Ammon's horn (tissue), 1 donor: ENCODE measurements around the gene UBASH3B.
A peak's percentile ranks its signal among the peaks of the same experiment; 100 is the strongest.

Experiments
- DNase-seq: peaks from one replicate; pipeline ENCODE4 v3.0.0-alpha.2; 2016; ENCODE audit warnings: low spot score

UBASH3B gene

GRCh38 chr11:122784325-122784955, 128.9 kb downstream of the UBASH3B start:
- DNase-seq = no peak

DNA sequence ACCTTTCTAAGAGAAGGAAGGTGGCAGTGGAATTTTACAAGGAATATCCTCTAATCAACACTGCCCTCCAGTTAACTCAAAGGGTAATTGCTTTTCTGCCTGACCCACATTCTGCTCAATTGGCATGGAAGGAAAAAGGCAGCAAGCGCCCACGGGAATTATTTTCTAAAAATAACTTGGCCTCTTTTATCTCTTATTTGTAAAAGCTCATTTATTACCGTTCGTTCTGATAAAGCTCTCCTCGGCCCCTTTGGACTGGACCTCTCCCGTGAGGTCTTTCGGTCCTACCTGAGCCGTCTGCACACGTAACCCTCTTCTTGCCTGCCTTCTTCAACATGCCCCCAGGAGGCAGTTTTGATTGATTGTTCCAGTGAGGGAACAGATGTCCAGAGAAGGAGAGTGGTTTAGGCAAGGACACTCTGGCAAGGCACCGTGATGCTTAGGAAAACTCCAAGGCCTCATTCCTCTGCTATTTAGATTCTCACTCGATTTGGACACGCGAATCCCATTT, 129.6 kb downstream of the UBASH3B start:
- no peak for DNase-seq

DNA sequence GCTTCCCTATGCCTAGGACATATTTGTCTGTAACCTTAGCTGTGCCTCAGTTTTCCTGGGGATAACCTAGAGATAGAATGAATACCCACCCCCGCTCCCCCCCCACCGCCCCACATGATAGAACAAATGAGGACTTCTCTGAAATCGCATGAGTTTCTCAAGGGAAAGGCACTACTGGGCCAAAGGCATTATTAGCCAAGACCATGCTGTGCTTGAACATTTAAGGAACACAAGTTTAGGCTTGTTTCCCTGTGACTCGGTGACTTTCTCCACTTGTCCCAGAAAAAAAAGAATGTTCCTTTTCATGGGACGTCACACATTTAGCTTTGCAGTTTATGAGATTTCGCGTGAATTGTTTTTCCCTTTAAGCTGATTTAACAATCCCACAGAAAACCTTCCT, 131.4 kb downstream of the UBASH3B start:
- DNase-seq = no peak

DNA sequence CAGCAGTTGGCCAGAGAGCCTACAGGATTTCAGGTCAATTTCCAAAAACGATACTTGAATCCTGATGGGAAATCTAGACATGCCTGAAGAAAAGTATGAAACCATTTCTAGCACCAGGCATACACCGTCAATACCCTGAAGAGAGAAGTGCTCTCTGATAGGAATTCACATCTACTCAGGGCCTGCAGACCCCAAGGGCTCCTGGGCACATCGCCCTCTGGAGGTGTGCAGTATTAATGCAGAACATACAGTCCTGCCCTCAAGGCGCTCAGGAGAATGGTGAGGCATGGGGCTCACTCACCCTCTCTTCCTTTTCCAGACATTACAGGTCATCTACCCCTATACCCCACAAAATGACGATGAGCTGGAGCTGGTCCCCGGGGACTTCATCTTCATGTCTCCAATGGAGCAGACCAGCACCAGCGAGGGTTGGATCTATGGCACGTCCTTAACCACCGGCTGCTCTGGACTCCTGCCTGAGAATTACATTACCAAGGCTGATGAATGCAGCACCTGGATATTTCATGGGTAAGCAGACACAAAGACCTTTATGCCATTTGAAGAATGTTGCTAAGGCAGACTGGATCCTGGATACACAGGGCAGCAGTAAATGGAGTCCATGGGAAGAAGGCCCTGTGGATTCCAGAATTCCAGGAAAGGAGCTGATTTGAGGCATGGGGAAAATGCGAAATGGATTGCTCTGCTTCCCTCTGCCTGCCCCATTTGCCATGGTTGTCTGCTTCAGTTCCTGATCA, 133.4 kb downstream of the UBASH3B start:
- no peak for DNase-seq

GRCh38 chr11:122789907-122790306, 134.4 kb downstream of the UBASH3B start:
- DNase-seq = peak; percentile 47

DNA sequence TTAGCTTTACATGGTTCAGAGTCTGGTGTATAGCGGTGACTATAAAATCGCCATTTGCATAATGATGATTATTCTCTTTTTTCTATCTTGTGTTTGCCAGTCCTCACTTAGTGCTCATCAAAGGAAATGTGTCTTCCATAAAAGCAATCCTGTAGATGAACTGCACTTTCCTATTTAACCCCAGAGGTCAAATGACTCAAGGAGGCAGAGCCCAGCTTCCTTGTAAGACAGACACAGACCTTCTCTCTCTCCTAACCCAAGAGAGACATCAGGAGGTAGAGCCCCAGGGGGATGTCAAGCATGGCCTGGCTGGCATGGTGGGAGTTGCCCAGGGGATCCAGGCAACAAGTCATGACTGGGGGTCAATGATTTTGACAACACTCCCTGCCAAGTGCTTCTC, 135.9 kb downstream of the UBASH3B start:
- no peak for DNase-seq

- peak; percentile 43 for DNase-seq
Measured at GRCh38 chr11:122791836-122792235, 136.3 kb downstream of the UBASH3B start.

- DNase-seq = no peak
Measured at GRCh38 chr11:122793515-122793914, 138.0 kb downstream of the UBASH3B start.

- no peak for DNase-seq
Measured at GRCh38 chr11:122795307-122795706, 139.8 kb downstream of the UBASH3B start.

DNA sequence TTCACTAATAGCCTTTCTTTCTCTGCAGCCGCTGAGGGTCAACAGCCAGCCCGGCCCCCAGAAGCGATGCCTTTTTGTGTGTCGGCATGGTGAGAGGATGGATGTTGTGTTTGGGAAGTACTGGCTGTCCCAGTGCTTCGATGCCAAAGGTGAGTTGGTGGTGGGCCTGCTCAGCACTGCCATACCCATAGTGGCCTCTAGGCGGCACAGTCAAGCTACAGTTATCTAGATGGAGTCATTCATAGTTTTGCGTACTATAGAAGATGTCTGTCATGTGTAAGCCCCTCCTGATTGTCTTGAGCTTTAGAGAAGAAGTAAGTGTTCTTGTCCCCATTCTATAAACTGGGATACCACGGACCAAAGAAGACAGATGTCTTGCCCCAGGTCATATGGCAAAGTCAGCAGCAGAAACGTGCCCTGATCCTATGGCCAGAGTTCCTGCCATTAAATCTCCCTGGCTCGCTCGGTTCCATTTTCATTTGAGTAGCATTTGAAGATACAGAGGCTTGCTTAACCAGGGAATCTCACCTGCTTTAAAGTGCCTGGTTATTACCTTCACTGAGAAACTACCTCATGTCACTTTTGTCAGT, 140.7 kb downstream of the UBASH3B start:
- no peak for DNase-seq

GRCh38 chr11:122797651-122798050, 142.1 kb downstream of the UBASH3B start:
- DNase-seq = no peak

GRCh38 chr11:122799406-122800105, 144.0 kb downstream of the UBASH3B start:
- DNase-seq = no peak

GRCh38 chr11:122802876-122803275, 147.4 kb downstream of the UBASH3B start:
- no peak for DNase-seq

- no peak for DNase-seq
Measured at GRCh38 chr11:122803306-122803705, 147.8 kb downstream of the UBASH3B start.

DNA sequence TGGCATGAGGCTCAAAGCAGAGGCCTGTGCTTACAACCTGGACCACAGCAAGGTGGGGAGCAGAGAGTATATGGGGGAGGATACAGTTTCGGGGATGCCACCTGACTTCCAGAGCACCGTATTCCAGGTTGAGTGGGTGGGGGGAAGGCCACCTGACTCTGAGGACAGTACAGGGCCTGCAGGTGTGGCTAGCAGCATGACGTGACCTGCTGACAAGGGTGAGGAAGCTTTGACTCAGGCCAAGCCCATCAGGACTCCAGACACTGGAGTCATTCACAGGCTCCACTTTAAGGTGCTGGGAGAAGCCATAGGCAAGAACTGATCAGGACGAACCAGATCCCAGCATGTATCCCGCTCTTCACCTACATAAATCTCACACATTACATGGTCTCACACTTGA, 148.2 kb downstream of the UBASH3B start:
- DNase-seq = no peak

DNA sequence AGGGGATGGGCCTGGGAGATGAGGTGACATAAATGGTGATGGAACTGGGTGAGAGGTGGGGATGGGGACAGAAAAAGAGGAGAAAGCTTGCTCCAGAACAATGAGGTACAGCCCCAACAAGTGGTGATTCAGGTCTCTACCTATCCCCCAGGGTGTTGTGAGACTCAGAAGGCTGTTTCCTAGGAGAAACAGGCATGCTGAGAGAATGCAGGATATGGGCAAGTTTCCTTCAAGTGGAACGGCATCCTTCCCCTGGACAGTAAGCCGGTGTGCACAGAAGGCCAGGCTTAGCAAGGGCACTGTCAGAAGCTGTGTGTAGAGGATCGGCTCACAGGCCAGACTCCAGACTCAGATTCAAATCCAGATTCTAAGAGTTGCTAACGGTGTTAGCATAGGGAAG, 148.6 kb downstream of the UBASH3B start:
- DNase-seq = no peak

DNA sequence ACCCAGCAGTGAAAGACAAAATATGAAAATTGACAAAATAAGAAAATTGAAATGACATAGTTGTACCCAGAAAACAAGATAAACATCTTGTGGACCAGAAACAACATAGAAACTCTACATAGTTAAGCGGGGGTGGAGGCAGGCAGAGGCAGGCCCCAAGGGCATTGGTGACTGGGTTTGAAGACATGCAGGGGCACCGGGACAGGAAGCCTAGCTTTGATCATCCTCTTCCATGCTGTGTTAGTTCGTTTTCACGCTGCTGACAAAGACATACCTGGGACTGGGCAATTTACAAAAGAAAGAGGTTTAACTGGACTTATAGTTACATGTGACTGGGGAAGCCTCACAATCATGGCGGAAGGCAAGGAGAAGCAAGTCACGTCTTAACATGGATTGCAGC, 149.3 kb downstream of the UBASH3B start:
- DNase-seq = no peak

GRCh38 chr11:122807731-122808477, 152.4 kb downstream of the UBASH3B start:
- DNase-seq = no peak

GRCh38 chr11:122808478-122808869, 153.0 kb downstream of the UBASH3B start:
- no peak for DNase-seq

GRCh38 chr11:122809866-122810265, 154.3 kb downstream of the UBASH3B start:
- no peak for DNase-seq

GRCh38 chr11:122811721-122812120, 156.2 kb downstream of the UBASH3B start:
- no peak for DNase-seq

DNA sequence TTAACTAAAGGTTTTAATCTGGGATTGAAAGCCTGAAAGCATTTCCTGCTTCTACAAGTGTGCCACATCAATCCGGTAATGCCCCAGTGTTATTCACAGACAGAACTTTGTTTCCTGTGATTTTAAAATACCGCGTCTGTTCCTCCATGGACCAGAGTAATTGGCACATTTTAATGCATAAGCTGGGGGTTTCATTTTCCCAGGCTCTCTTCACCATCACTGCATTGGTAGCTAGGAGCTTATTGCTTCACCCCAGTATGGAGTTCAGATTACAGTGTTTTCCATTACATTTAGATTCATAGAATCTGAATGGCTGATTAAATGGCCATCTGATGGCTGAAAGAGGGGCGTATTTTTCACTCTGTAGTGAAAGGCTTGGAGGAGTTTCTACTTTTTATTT, 157.1 kb downstream of the UBASH3B start:
- DNase-seq = no peak
